D721Med (cell line): ENCODE data around the gene BMPR1B.

ENCODE experiments used
- DNase-seq: peaks from one replicate; pipeline ENCODE4 v3.0.0; 2011; ENCODE audit warnings: low spot score; ENCODE audit not compliant: insufficient read length
- FAIRE-seq: peaks from 2 replicates; lab custom pipeline; 2011; peaks lifted over from hg19 to GRCh38; lab: Jason Lieb, UNC
- CTCF ChIP-seq: IDR thresholded peaks from 2 replicates; pipeline ENCODE4 v1.5.1; 2012; ENCODE audit warnings: mild to moderate bottlenecking, control low read depth; ENCODE audit not compliant: insufficient read depth; ENCODE audit errors: missing control alignments

BMPR1B gene

GRCh38 chr4:95190751-95191436, 433.1 kb downstream of the BMPR1B start:
- FAIRE-seq (no peak), DNase-seq (no peak)
- TF ChIP-seq CTCF = no peak

GRCh38 chr4:95191537-95191936, 433.8 kb downstream of the BMPR1B start:
- no peak for TF ChIP-seq CTCF
- DNase-seq = no peak
- no peak for FAIRE-seq

GRCh38 chr4:95193391-95194224, 435.9 kb downstream of the BMPR1B start:
- no peak for TF ChIP-seq CTCF
- no peak for DNase-seq
- FAIRE-seq = no peak

- DNase-seq = no peak
- FAIRE-seq = no peak
- TF ChIP-seq CTCF = no peak
Observed at GRCh38 chr4:95197353-95197752, 439.6 kb downstream of the BMPR1B start.

- FAIRE-seq (no peak), DNase-seq (no peak)
- no peak for TF ChIP-seq CTCF
Observed at GRCh38 chr4:95198961-95199360, 441.2 kb downstream of the BMPR1B start.

- no peak for TF ChIP-seq CTCF
- FAIRE-seq (no peak), DNase-seq (no peak)
Observed at GRCh38 chr4:95204267-95204844, 446.6 kb downstream of the BMPR1B start.
